DND-41 (cell line): ENCODE data around the gene SPTLC3.

ENCODE experiments used
- ATAC-seq: fragments of 200-7000 bp; cut with Tn5 transposase; 3 replicates; pipeline ENCODE4 v1.9.1; 2021; ENCODE audit warnings: low read depth; ENCODE audit not compliant: insufficient read depth
- DNase-seq: peaks from one replicate; pipeline ENCODE4 v3.0.0-alpha.2; 2020
- H2AFZ ChIP-seq: 2 replicates; pipeline ENCODE4 v1.6.0; 2012; ENCODE audit warnings: low read depth, low read length
- H3K27ac ChIP-seq: 2 replicates; pipeline ENCODE4 v1.5.1; 2012; ENCODE audit warnings: low read length, inconsistent platforms
- H3K27me3 ChIP-seq: fragments of 200-600 bp; sonication (generic); 2 replicates; pipeline ENCODE4 v1.6.0; 2012; ENCODE audit warnings: low read length, mild to moderate bottlenecking, inconsistent platforms; ENCODE audit not compliant: insufficient read depth, poor library complexity
- H3K36me3 ChIP-seq: 2 replicates; pipeline ENCODE4 v1.5.1; 2012; ENCODE audit warnings: low read length, inconsistent platforms; ENCODE audit not compliant: insufficient read depth
- H3K4me1 ChIP-seq: 2 replicates; pipeline ENCODE4 v1.5.1; 2012; ENCODE audit warnings: mild to moderate bottlenecking, low read length; ENCODE audit not compliant: insufficient read depth
- H3K4me2 ChIP-seq: 2 replicates; pipeline ENCODE4 v1.6.0; 2012; ENCODE audit warnings: mild to moderate bottlenecking, moderate library complexity, low read length, inconsistent platforms; ENCODE audit not compliant: insufficient read depth
- H3K4me3 ChIP-seq, 2 experiments: fragments of 200-600 bp in 1 of 2; shearing (Covaris generic) in 1 of 2; 2 replicates each; pipeline ENCODE4 v1.5.1; 2012 to 2016; ENCODE audit warnings: inconsistent platforms in 2 of 2, low read length in 2 of 2, mild to moderate bottlenecking in 2 of 2, low read depth in 1 of 2, moderate library complexity in 1 of 2
- H3K79me2 ChIP-seq: 2 replicates; pipeline ENCODE4 v1.6.0; 2012; ENCODE audit warnings: low read length, inconsistent platforms; ENCODE audit not compliant: insufficient read depth
- H3K9ac ChIP-seq: 2 replicates; pipeline ENCODE4 v1.6.0; 2012; ENCODE audit warnings: low read depth, mild to moderate bottlenecking, inconsistent platforms, low read length, moderate library complexity
- H3K9me3 ChIP-seq: 2 replicates; pipeline ENCODE4 v1.5.1; 2012; ENCODE audit warnings: low read length, moderate library complexity, mild to moderate bottlenecking, inconsistent platforms; ENCODE audit not compliant: insufficient read depth, severe bottlenecking
- H4K20me1 ChIP-seq: 2 replicates; pipeline ENCODE4 v1.6.0; 2012; ENCODE audit warnings: low read length; ENCODE audit not compliant: insufficient read depth
- CTCF ChIP-seq: IDR thresholded peaks from 2 replicates; pipeline ENCODE4 v1.5.1; 2012; ENCODE audit warnings: borderline replicate concordance, low read length, moderate library complexity, mild to moderate bottlenecking; ENCODE audit not compliant: poor library complexity, severe bottlenecking; ENCODE audit errors: extremely low read depth
- EZH2 ChIP-seq: IDR thresholded peaks from 3 replicates; pipeline ENCODE4 v1.6.1; 2012; ENCODE audit warnings: borderline replicate concordance, low read depth, mild to moderate bottlenecking, moderate library complexity, low read length, inconsistent platforms; ENCODE audit not compliant: severe bottlenecking

The SPTLC3 gene

GRCh38 chr20:12982098-12982497, 26.7 kb upstream of the SPTLC3 start:
- no peak overlapping the region for H2AFZ ChIP-seq
- TF ChIP-seq CTCF (no peak), EZH2 (no peak)

GRCh38 chr20:12984069-12984765, 24.6 kb upstream of the SPTLC3 start:
- TF ChIP-seq EZH2 (no peak), CTCF (no peak)
- H3K36me3 ChIP-seq, result no peaks in the 10 kb centered on the region
- DNase-seq (no peak), ATAC-seq (0 out of 3 replicates have a peak, but pooled peaks have one; percentile 40)
- no peak overlapping the region for H3K4me2 ChIP-seq
- no peak overlapping the region for H3K9ac ChIP-seq
- H3K4me1 ChIP-seq, result no peaks in the 10 kb centered on the region
- H3K79me2 ChIP-seq, result no peaks in the 10 kb centered on the region
- no peak overlapping the region for H2AFZ ChIP-seq
- H4K20me1 ChIP-seq, result no peaks in the 10 kb centered on the region
- no peak overlapping the region for H3K4me3 ChIP-seq
- no peaks in the 10 kb centered on the region for H3K27me3 ChIP-seq
- H3K27ac ChIP-seq, result no peak overlapping the region
- H3K9me3 ChIP-seq, result no peaks in the 10 kb centered on the region

More at GRCh38 chr20:12982098-12982497, 26.7 kb upstream of the SPTLC3 start:
- Histone ChIP-seq H3K79me2 (no peaks in the 10 kb centered on the region), H3K36me3 (no peaks in the 10 kb centered on the region), H3K4me3 (no peak overlapping the region), H3K27me3 (no peaks in the 10 kb centered on the region), H3K4me1 (no peaks in the 10 kb centered on the region), H3K27ac (no peak overlapping the region), H4K20me1 (no peaks in the 10 kb centered on the region), H3K9me3 (no peaks in the 10 kb centered on the region), H3K4me2 (no peak overlapping the region), H3K9ac (no peak overlapping the region)
- ATAC-seq, result no peak
- no peak for DNase-seq

- H3K4me3 ChIP-seq, result no peak overlapping the region
- H3K9me3 ChIP-seq, result no peaks in the 10 kb centered on the region
- H3K4me1 ChIP-seq, result no peaks in the 10 kb centered on the region
- ATAC-seq, result no peak
- no peaks in the 10 kb centered on the region for H4K20me1 ChIP-seq
- no peak for TF ChIP-seq CTCF
- no peak for TF ChIP-seq EZH2
- no peak for DNase-seq
- H2AFZ ChIP-seq, result no peak overlapping the region
- no peak overlapping the region for H3K9ac ChIP-seq
- H3K36me3 ChIP-seq, result no peaks in the 10 kb centered on the region
- H3K27ac ChIP-seq, result no peak overlapping the region
- H3K4me2 ChIP-seq, result no peak overlapping the region
- H3K79me2 ChIP-seq, result no peaks in the 10 kb centered on the region
- H3K27me3 ChIP-seq, result no peaks in the 10 kb centered on the region
Observed at GRCh38 chr20:12984863-12985262, 23.9 kb upstream of the SPTLC3 start.

- DNase-seq, result no peak
- no peak overlapping the region for H3K4me3 ChIP-seq
- no peak overlapping the region for H3K27ac ChIP-seq
- no peaks in the 10 kb centered on the region for H4K20me1 ChIP-seq
- no peaks in the 10 kb centered on the region for H3K36me3 ChIP-seq
- no peaks in the 10 kb centered on the region for H3K4me1 ChIP-seq
- H3K79me2 ChIP-seq, result no peaks in the 10 kb centered on the region
- H3K27me3 ChIP-seq, result no peaks in the 10 kb centered on the region
- no peak overlapping the region for H2AFZ ChIP-seq
- no peaks in the 10 kb centered on the region for H3K9me3 ChIP-seq
- H3K4me2 ChIP-seq, result no peak overlapping the region
- TF ChIP-seq EZH2 (no peak), CTCF (no peak)
- ATAC-seq, result no peak
- H3K9ac ChIP-seq, result no peak overlapping the region
Observed at GRCh38 chr20:12987261-12987660, 21.5 kb upstream of the SPTLC3 start.
